Measurements from ENCODE around the gene DRD3.

Gene DRD3

GRCh38 chr3:114219741-114220140 is 40.9 kb upstream of the DRD3 start:
- TF ChIP-seq POLR2AphosphoS5 (IDR thresholded peaks at IDR 0.05; ENCODE audit: low read depth): no peak
- TF ChIP-seq SPI1 (IDR thresholded peaks at IDR 0.05; ENCODE audit: borderline replicate concordance, low read depth): no peak
- TF ChIP-seq CTCF (IDR thresholded peaks at IDR 0.05; ENCODE audit: insufficient read depth, low read length): no peak
- TF ChIP-seq GABPA (IDR thresholded peaks at IDR 0.05; ENCODE audit: low read depth): no peak
- H3K27me3 ChIP-seq (ENCODE audit: insufficient read depth, poor library complexity, severe bottlenecking): peaks cover 5% of the 10 kb centered on the region
- DNase-seq (ENCODE audit: low read depth in 1 of 2, low spot score in 1 of 2): no peak
- H3K4me3 ChIP-seq (replicated peaks; ENCODE audit: insufficient read depth, low read length): no peak overlapping the region
- H3K27ac ChIP-seq (replicated peaks): no peak overlapping the region

- Histone ChIP-seq H3K4me3 (replicated peaks; ENCODE audit: insufficient read depth, low read length) (no peak overlapping the region), H3K27ac (replicated peaks) (no peak overlapping the region), H3K27me3 (ENCODE audit: insufficient read depth, poor library complexity, severe bottlenecking) (peaks cover 5% of the 10 kb centered on the region)
- no peak for DNase-seq (ENCODE audit: low read depth in 1 of 2, low spot score in 1 of 2)
- TF ChIP-seq GABPA (IDR thresholded peaks at IDR 0.05; ENCODE audit: low read depth) (no peak), SPI1 (IDR thresholded peaks at IDR 0.05; ENCODE audit: borderline replicate concordance, low read depth) (no peak)
Observed at GRCh38 chr3:114218578-114219185, 39.8 kb upstream of the DRD3 start.

GRCh38 chr3:114218006-114218405 is 39.2 kb upstream of the DRD3 start:
- no peak overlapping the region for H3K27ac ChIP-seq (replicated peaks)
- DNase-seq (ENCODE audit: low read depth in 1 of 2, low spot score in 1 of 2): no peak
- H3K27me3 ChIP-seq (ENCODE audit: insufficient read depth, poor library complexity, severe bottlenecking): peaks cover 5% of the 10 kb centered on the region
- TF ChIP-seq SPI1 (IDR thresholded peaks at IDR 0.05; ENCODE audit: borderline replicate concordance, low read depth) (no peak), POLR2AphosphoS5 (IDR thresholded peaks at IDR 0.05; ENCODE audit: low read depth) (no peak), REST (IDR thresholded peaks at IDR 0.05; ENCODE audit: insufficient replicate concordance, low read depth) (no peak), GABPA (IDR thresholded peaks at IDR 0.05; ENCODE audit: low read depth) (no peak), CTCF (IDR thresholded peaks at IDR 0.05; ENCODE audit: insufficient read depth, low read length) (no peak)
- no peak overlapping the region for H3K4me3 ChIP-seq (replicated peaks; ENCODE audit: insufficient read depth, low read length)

- no peak overlapping the region for H3K4me3 ChIP-seq (replicated peaks; ENCODE audit: insufficient read depth, low read length)
- TF ChIP-seq REST (IDR thresholded peaks at IDR 0.05; ENCODE audit: insufficient replicate concordance, low read depth): no peak
- TF ChIP-seq CTCF (IDR thresholded peaks at IDR 0.05; ENCODE audit: insufficient read depth, low read length): no peak
- no peak for TF ChIP-seq SPI1 (IDR thresholded peaks at IDR 0.05; ENCODE audit: borderline replicate concordance, low read depth)
- TF ChIP-seq POLR2AphosphoS5 (IDR thresholded peaks at IDR 0.05; ENCODE audit: low read depth): no peak
- TF ChIP-seq GABPA (IDR thresholded peaks at IDR 0.05; ENCODE audit: low read depth): no peak
- H3K27ac ChIP-seq (replicated peaks): no peak overlapping the region
- DNase-seq (ENCODE audit: low read depth in 1 of 2, low spot score in 1 of 2): no peak
- H3K27me3 ChIP-seq (ENCODE audit: insufficient read depth, poor library complexity, severe bottlenecking): peaks cover 5% of the 10 kb centered on the region
Observed at GRCh38 chr3:114217266-114217665, 38.4 kb upstream of the DRD3 start.
